Activated CD4-positive, alpha-beta T cell treated with anti-CD3 and anti-CD28 coated beads for 4 hours (primary cell): ENCODE results near the gene MTURN.
"Not testable (repeated sequence)": the region's sequence is repeated elsewhere in the genome, so short reads cannot be mapped to it uniquely, and the experiment has no call there.

Source experiments
- DNase-seq, 2 donors: peaks; one replicate each; pipeline ENCODE4 v3.0.0-alpha.2; 2020

The MTURN gene

GRCh38 chr7:30134611-30135300 lies at the start of gene MTURN:
Gene MTURN, plus strand, starts transcription at chr7:30134986. Its CDS starts 151 bp downstream, at chr7:30135137.
- peak; percentile 86 to 87 for DNase-seq

- DNase-seq: no peak
Measured at GRCh38 chr7:30086529-30086928, 48.3 kb upstream of the MTURN start.

- no peak for DNase-seq
Measured at GRCh38 chr7:30087371-30087770, 47.4 kb upstream of the MTURN start.

GRCh38 chr7:30088362-30088761 lies 46.4 kb upstream of the MTURN start:
- no peak for DNase-seq

- DNase-seq: no peak
Measured at GRCh38 chr7:30090111-30090510, 44.7 kb upstream of the MTURN start.

- no peak for DNase-seq
Measured at GRCh38 chr7:30091491-30091912, 43.3 kb upstream of the MTURN start.

- DNase-seq: no peak
Measured at GRCh38 chr7:30091987-30092386, 42.8 kb upstream of the MTURN start.

GRCh38 chr7:30093420-30093952 lies 41.3 kb upstream of the MTURN start:
- DNase-seq: no peak

GRCh38 chr7:30098599-30098998 lies 36.2 kb upstream of the MTURN start:
- not testable (repeated sequence) for DNase-seq

GRCh38 chr7:30102281-30102680 lies 32.5 kb upstream of the MTURN start:
- no peak for DNase-seq

GRCh38 chr7:30104157-30104556 lies 30.6 kb upstream of the MTURN start:
- DNase-seq: no peak

- DNase-seq: no peak
Measured at GRCh38 chr7:30112103-30112713, 22.6 kb upstream of the MTURN start.

- no peak for DNase-seq
Measured at GRCh38 chr7:30113144-30113543, 21.6 kb upstream of the MTURN start.

- DNase-seq: no peak
Measured at GRCh38 chr7:30114536-30115238, 20.1 kb upstream of the MTURN start.

- DNase-seq: no peak
Measured at GRCh38 chr7:30115709-30116297, 19.0 kb upstream of the MTURN start.

- no peak for DNase-seq
Measured at GRCh38 chr7:30116771-30117170, 18.0 kb upstream of the MTURN start.

- no peak for DNase-seq
Measured at GRCh38 chr7:30117896-30118295, 16.9 kb upstream of the MTURN start.

- DNase-seq: no peak
Measured at GRCh38 chr7:30119890-30120577, 14.8 kb upstream of the MTURN start.

GRCh38 chr7:30133736-30134610 lies 813 bp upstream of the MTURN start:
- DNase-seq: no peak

- DNase-seq: peak; percentile 64 to 71
Measured at GRCh38 chr7:30135301-30136116, 723 bp downstream of the MTURN start.
